ENCODE data around the gene TIFAB. TPM values are rescaled to one million over a fixed set of nuclear protein-coding genes. Genes with fewer than 3 reads are reported as not detected.
A peak's percentile ranks its signal among the peaks of the same experiment; 100 is the strongest.

Gene TIFAB
- total RNA-seq, 1 donor from 2014 or later: not detected

GRCh38 chr5:135482381-135482933 is 30.3 kb upstream of the TIFAB start:
- DNase-seq (ENCODE audit: low spot score): peak; percentile 62

GRCh38 chr5:135481909-135482311 is 29.8 kb upstream of the TIFAB start:
- peak; percentile 28 for DNase-seq (ENCODE audit: low spot score)

- DNase-seq (ENCODE audit: low spot score): peak; percentile 64
These were observed 29.2 kb upstream of the TIFAB start for GRCh38 chr5:135481387-135481786.

GRCh38 chr5:135480511-135480910 is 28.4 kb upstream of the TIFAB start:
- peak; percentile 16 for DNase-seq (ENCODE audit: low spot score)

- DNase-seq (ENCODE audit: low spot score): peak; percentile 59
These were observed 26.8 kb upstream of the TIFAB start for GRCh38 chr5:135478938-135479337.

GRCh38 chr5:135477613-135478066 is 25.5 kb upstream of the TIFAB start:
- DNase-seq (ENCODE audit: low spot score): peak; percentile 88

GRCh38 chr5:135476615-135477581 is 24.7 kb upstream of the TIFAB start:
- peak; percentile 43 for DNase-seq (ENCODE audit: low spot score)

GRCh38 chr5:135473956-135474670 is 22.0 kb upstream of the TIFAB start:
- peak; percentile 73 for DNase-seq (ENCODE audit: low spot score)

GRCh38 chr5:135472141-135472540 is 20.0 kb upstream of the TIFAB start:
- peak; percentile 49 for DNase-seq (ENCODE audit: low spot score)

GRCh38 chr5:135471726-135472125 is 19.6 kb upstream of the TIFAB start:
- DNase-seq (ENCODE audit: low spot score): no peak

- no peak for DNase-seq (ENCODE audit: low spot score)
These were observed 17.8 kb upstream of the TIFAB start for GRCh38 chr5:135469911-135470310.

GRCh38 chr5:135468541-135468940 is 16.4 kb upstream of the TIFAB start:
- DNase-seq (ENCODE audit: low spot score): peak; percentile 53

GRCh38 chr5:135467871-135468485 is 15.8 kb upstream of the TIFAB start:
- peak; percentile 33 for DNase-seq (ENCODE audit: low spot score)

GRCh38 chr5:135467051-135467625 is 15.0 kb upstream of the TIFAB start:
- DNase-seq (ENCODE audit: low spot score): peak; percentile 73

- peak; percentile 93 for DNase-seq (ENCODE audit: low spot score)
These were observed 14.3 kb upstream of the TIFAB start for GRCh38 chr5:135466178-135467050.

- peak; percentile 49 for DNase-seq (ENCODE audit: low spot score)
These were observed 13.4 kb upstream of the TIFAB start for GRCh38 chr5:135465391-135466122.

GRCh38 chr5:135462304-135462703 is 10.2 kb upstream of the TIFAB start:
- DNase-seq (ENCODE audit: low spot score): peak; percentile 35

GRCh38 chr5:135461481-135462151 is 9.5 kb upstream of the TIFAB start:
- peak; percentile 20 for DNase-seq (ENCODE audit: low spot score)
